ENCODE data around the gene PDE1A.
A peak's percentile ranks its signal among the peaks of the same experiment; 100 is the strongest.

The PDE1A gene

DNA sequence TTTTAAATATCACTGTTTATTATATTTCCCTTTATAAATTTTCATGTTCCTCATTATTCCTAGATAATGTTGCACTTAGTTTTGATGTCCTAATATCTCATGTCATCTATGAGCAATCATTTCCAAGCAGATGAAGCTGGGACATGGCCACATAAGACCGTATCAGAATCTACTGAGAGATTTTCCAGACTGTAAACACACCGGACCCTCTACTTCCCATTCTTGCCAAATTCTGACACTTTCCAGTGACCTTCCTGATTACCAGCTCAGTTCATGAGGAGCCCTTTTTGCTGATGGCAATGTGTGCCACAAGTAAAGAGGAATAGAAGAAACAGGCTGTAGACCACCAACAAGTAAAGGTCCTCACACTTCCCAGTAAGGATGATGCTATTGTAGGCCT, 20.3 kb upstream of the PDE1A start:
- TF ChIP-seq CTCF (IDR thresholded peaks at IDR 0.05): no peak
- Histone ChIP-seq H3K4me3 (no peak overlapping the region), H3K27ac (peak overlapping the region in 1 of 2 donors; percentile 74)
- DNase-seq (ENCODE audit: low spot score): no peak

GRCh38 chr2:182446087-182446486, 19.3 kb upstream of the PDE1A start:
- Histone ChIP-seq H3K4me3 (no peak overlapping the region), H3K27ac (peak overlapping the region in 1 of 2 donors; percentile 68)
- no peak for DNase-seq (ENCODE audit: low spot score)
- TF ChIP-seq CTCF (IDR thresholded peaks at IDR 0.05): no peak

GRCh38 chr2:182445391-182445965, 18.6 kb upstream of the PDE1A start:
- no peak for TF ChIP-seq CTCF (IDR thresholded peaks at IDR 0.05)
- peak overlapping the region; percentile 52 to 68 for H3K27ac ChIP-seq
- no peak for DNase-seq (ENCODE audit: low spot score)
- H3K4me3 ChIP-seq: peak overlapping the region; percentile 1

DNA sequence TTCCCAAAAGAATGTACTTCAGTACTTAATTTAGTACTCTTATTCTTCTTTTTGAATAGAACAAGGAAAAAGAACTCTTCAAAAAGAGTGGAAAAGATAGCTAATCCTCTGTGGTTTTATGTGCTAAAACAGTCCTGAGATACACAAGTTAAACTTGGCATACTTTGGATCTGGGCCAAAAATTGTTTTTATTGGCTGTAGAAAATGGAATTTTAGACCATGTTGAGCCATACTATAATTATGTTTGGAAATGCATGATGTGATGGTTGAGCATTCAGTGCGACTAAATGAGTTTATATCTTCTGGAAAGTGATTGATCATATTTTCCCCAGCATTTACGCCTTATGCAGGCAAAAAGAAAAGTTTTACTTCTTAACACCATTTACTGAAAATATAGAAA, 18.0 kb upstream of the PDE1A start:
- TF ChIP-seq CTCF (IDR thresholded peaks at IDR 0.05): no peak
- Histone ChIP-seq H3K27ac (peak overlapping the region; percentile 52 to 68), H3K4me3 (no peak overlapping the region)
- DNase-seq (ENCODE audit: low spot score): no peak

DNA sequence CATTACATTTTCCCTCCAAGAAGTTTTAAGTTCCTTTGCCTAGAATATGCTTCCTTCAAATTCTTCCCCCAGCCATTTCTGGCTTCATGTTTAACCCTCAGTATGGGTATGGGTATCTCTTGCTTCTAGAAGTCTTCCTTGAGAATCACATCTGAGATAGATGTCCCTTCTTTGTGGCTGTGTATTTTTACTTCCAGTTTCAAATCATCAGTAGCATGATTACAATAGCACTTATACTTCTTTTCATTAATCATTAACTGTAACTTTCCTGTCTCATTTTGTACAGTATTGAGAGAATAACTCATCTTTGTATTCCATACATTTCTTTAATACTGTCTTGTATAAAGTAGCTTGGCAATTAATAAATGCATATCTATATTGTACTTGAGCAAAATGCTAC, 17.3 kb upstream of the PDE1A start:
- no peak overlapping the region for H3K4me3 ChIP-seq
- no peak for DNase-seq (ENCODE audit: low spot score)
- no peak for TF ChIP-seq CTCF (IDR thresholded peaks at IDR 0.05)
- peak overlapping the region in 1 of 2 donors; percentile 68 for H3K27ac ChIP-seq

GRCh38 chr2:182436252-182436651, 9.4 kb upstream of the PDE1A start:
- Histone ChIP-seq H3K4me3 (no peak overlapping the region), H3K27ac (peak overlapping the region in 1 of 2 donors; percentile 54)
- no peak for TF ChIP-seq CTCF (IDR thresholded peaks at IDR 0.05)
- DNase-seq (ENCODE audit: low spot score): no peak

DNA sequence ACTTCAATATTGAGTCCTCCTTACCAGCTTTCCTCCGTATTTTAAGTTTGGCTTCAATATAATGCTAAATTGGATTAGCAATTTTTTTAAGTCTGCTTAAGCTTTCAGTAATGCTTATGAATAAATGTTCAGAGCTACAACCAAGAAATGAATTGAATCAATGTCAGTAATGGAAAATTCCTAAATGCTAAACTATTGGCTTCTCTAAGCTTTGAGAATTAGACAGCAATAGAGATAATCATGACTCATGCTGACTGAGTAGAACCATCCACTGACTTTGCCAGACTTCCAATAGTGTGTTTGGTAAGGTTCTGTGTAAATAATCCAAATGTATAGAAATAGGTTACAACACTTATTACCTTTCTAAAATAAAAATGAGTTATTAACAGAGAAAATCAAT, 8.9 kb upstream of the PDE1A start:
- DNase-seq (ENCODE audit: low spot score): no peak
- TF ChIP-seq CTCF (IDR thresholded peaks at IDR 0.05): no peak
- peak overlapping the region in 1 of 2 donors; percentile 54 for H3K27ac ChIP-seq

More for the DNA sequence above, 8.9 kb upstream of the PDE1A start:
- H3K4me3 ChIP-seq: peak overlapping the region; percentile 0

Measured in coronary artery (tissue), 2 donors.